Neural cell (in vitro differentiated cells): ENCODE data around the gene CASZ1. TPM values are rescaled to one million over a fixed set of nuclear protein-coding genes. Genes with fewer than 3 reads are reported as not detected.

ENCODE experiments used
- H2AFZ ChIP-seq: fragments of 200-600, 300-800 bp; sonication (generic), shearing (Covaris generic); 2 replicates; pipeline ENCODE4 v1.6.0; 2014; ENCODE audit warnings: low read depth, mild to moderate bottlenecking, antibody characterized with exemption, low read length, moderate library complexity
- H3F3A ChIP-seq: fragments of 200-600 bp; shearing (Covaris generic); 2 replicates; pipeline ENCODE4 v1.6.1; 2016; ENCODE audit warnings: mild to moderate bottlenecking, moderate library complexity, mixed read lengths, antibody characterized with exemption, low read length; ENCODE audit not compliant: insufficient read depth, poor library complexity, severe bottlenecking
- H3K27ac ChIP-seq: fragments of 200-600, 300-800 bp; sonication (generic), shearing (Covaris generic); 2 replicates; pipeline ENCODE4 v1.5.1; 2014; ENCODE audit warnings: mild to moderate bottlenecking, low read length, moderate library complexity
- H3K27me3 ChIP-seq: fragments of 300-800, 200-600 bp; sonication (generic), shearing (Covaris generic); 2 replicates; pipeline ENCODE4 v1.6.0; 2014; ENCODE audit warnings: mild to moderate bottlenecking, low read depth, low read length, moderate library complexity; ENCODE audit not compliant: insufficient read depth
- H3K36me3 ChIP-seq: fragments of 300-800, 200-600 bp; sonication (generic), shearing (Covaris generic); 2 replicates; pipeline ENCODE4 v1.5.1; 2014; ENCODE audit warnings: mild to moderate bottlenecking, antibody characterized with exemption, low read length, moderate library complexity; ENCODE audit not compliant: insufficient read depth
- H3K4me2 ChIP-seq: fragments of 300-800, 200-600 bp; sonication (generic), shearing (Covaris generic); 2 replicates; pipeline ENCODE4 v1.6.0; 2014; ENCODE audit warnings: mild to moderate bottlenecking, low read length
- H3K4me3 ChIP-seq: fragments of 300-800, 200-600 bp; sonication (generic), shearing (Covaris generic); 2 replicates; pipeline ENCODE4 v1.5.1; 2014; ENCODE audit warnings: mild to moderate bottlenecking, low read length, moderate library complexity
- H3K79me2 ChIP-seq: fragments of 200-600 bp; shearing (Covaris generic); replicated peaks from 2 replicates; pipeline ENCODE4 v1.6.0; 2014; ENCODE audit warnings: mild to moderate bottlenecking, low read length, moderate library complexity; ENCODE audit not compliant: insufficient read depth
- H3K9ac ChIP-seq: fragments of 300-800, 200-600 bp; sonication (generic), shearing (Covaris generic); 2 replicates; pipeline ENCODE4 v1.6.1; 2016; ENCODE audit warnings: mild to moderate bottlenecking, low read length, mixed read lengths
- H3K9me2 ChIP-seq: fragments of 200-600 bp; shearing (Covaris generic); 2 replicates; pipeline ENCODE4 v1.6.1; 2016; ENCODE audit warnings: mild to moderate bottlenecking, low read length, mixed read lengths; ENCODE audit not compliant: insufficient read depth
- H3K9me3 ChIP-seq: fragments of 200-600, 300-800 bp; sonication (generic), shearing (Covaris generic); 2 replicates; pipeline ENCODE4 v1.6.1; 2016; ENCODE audit warnings: mild to moderate bottlenecking, mixed run types, low read length, moderate library complexity, mixed read lengths
- H4K20me1 ChIP-seq: fragments of 200-600 bp; shearing (Covaris generic); 2 replicates; pipeline ENCODE4 v1.6.1; 2016; ENCODE audit warnings: mild to moderate bottlenecking, mixed run types; ENCODE audit not compliant: insufficient read depth
- CTCF ChIP-seq: fragments of 450-650 bp; IDR thresholded peaks from 2 replicates; pipeline ENCODE4 v1.5.1; 2014; ENCODE audit warnings: antibody characterized with exemption, mild to moderate bottlenecking, moderate library complexity; ENCODE audit not compliant: poor library complexity, severe bottlenecking
- EP300 ChIP-seq: fragments of 450-650 bp; conservative IDR thresholded peaks from 2 replicates; pipeline ENCODE4 v1.6.1; 2014; ENCODE audit warnings: antibody characterized with exemption, mild to moderate bottlenecking, moderate library complexity; ENCODE audit not compliant: poor library complexity, severe bottlenecking
- EZH2 ChIP-seq: fragments of 200-600, 300-800 bp; shearing (Covaris generic), sonication (generic); IDR thresholded peaks from 2 replicates; pipeline ENCODE4 v1.6.1; 2014; ENCODE audit warnings: antibody characterized with exemption, low read length, borderline replicate concordance, mild to moderate bottlenecking; ENCODE audit not compliant: insufficient read depth, poor library complexity, severe bottlenecking
- MXI1 ChIP-seq: fragments of 450-650 bp; conservative IDR thresholded peaks from 2 replicates; pipeline ENCODE4 v1.6.1; 2014; ENCODE audit warnings: antibody characterized with exemption, mild to moderate bottlenecking; ENCODE audit not compliant: poor library complexity, severe bottlenecking
- POLR2AphosphoS5 ChIP-seq: IDR thresholded peaks from 2 replicates; pipeline ENCODE4 v1.6.1; 2012
- RAD21 ChIP-seq: fragments of 450-650 bp; conservative IDR thresholded peaks from 2 replicates; pipeline ENCODE4 v1.6.1; 2014; ENCODE audit warnings: antibody characterized with exemption, mild to moderate bottlenecking, moderate library complexity
- SMC3 ChIP-seq: fragments of 450-650 bp; conservative IDR thresholded peaks from 2 replicates; pipeline ENCODE4 v1.6.1; 2014; ENCODE audit warnings: antibody characterized with exemption, mild to moderate bottlenecking, moderate library complexity; ENCODE audit not compliant: poor library complexity
- TAF1 ChIP-seq: IDR thresholded peaks from 2 replicates; pipeline ENCODE4 v1.6.1; 2012; ENCODE audit warnings: low read depth
- polyA plus RNA-seq: library from polyadenylated mRNA; depleted of rRNA; stranded (reverse); fragments of >200 nt; gene quantifications from 2 replicates; pipeline ENCODE4 v1.2.3, GENCODE V29; 2014
- TF ChIP-seq, protein P1 (sequence below): IDR thresholded peaks from 2 replicates; pipeline ENCODE4 v1.6.1; 2012; ENCODE audit warnings: borderline replicate concordance

CASZ1 gene
- polyA plus RNA-seq, 1 donor from 2014 or later = 0.27 TPM

- Histone ChIP-seq H3K4me3 (no peak overlapping the region), H2AFZ (no peak overlapping the region), H3K9me2 (no peaks in the 10 kb centered on the region), H3K36me3 (no peaks in the 10 kb centered on the region), H4K20me1 (no peaks in the 10 kb centered on the region), H3K9me3 (no peaks in the 10 kb centered on the region), H3K27ac (no peak overlapping the region), H3K9ac (no peak overlapping the region), H3K27me3 (no peaks in the 10 kb centered on the region), H3K4me2 (no peak overlapping the region), H3K79me2 (no peaks in the 10 kb centered on the region), H3F3A (no peaks in the 10 kb centered on the region)
- TF ChIP-seq CTCF (no peak), TAF1 (no peak), SMC3 (no peak), RAD21 (no peak), POLR2AphosphoS5 (no peak), EZH2 (no peak), EP300 (no peak), MXI1 (no peak)
- TF ChIP-seq, protein P1, sequence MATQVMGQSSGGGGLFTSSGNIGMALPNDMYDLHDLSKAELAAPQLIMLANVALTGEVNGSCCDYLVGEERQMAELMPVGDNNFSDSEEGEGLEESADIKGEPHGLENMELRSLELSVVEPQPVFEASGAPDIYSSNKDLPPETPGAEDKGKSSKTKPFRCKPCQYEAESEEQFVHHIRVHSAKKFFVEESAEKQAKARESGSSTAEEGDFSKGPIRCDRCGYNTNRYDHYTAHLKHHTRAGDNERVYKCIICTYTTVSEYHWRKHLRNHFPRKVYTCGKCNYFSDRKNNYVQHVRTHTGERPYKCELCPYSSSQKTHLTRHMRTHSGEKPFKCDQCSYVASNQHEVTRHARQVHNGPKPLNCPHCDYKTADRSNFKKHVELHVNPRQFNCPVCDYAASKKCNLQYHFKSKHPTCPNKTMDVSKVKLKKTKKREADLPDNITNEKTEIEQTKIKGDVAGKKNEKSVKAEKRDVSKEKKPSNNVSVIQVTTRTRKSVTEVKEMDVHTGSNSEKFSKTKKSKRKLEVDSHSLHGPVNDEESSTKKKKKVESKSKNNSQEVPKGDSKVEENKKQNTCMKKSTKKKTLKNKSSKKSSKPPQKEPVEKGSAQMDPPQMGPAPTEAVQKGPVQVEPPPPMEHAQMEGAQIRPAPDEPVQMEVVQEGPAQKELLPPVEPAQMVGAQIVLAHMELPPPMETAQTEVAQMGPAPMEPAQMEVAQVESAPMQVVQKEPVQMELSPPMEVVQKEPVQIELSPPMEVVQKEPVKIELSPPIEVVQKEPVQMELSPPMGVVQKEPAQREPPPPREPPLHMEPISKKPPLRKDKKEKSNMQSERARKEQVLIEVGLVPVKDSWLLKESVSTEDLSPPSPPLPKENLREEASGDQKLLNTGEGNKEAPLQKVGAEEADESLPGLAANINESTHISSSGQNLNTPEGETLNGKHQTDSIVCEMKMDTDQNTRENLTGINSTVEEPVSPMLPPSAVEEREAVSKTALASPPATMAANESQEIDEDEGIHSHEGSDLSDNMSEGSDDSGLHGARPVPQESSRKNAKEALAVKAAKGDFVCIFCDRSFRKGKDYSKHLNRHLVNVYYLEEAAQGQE = no peak
Observed at GRCh38 chr1:10816743-10817369, 20.4 kb upstream of the CASZ1 start.

DNA sequence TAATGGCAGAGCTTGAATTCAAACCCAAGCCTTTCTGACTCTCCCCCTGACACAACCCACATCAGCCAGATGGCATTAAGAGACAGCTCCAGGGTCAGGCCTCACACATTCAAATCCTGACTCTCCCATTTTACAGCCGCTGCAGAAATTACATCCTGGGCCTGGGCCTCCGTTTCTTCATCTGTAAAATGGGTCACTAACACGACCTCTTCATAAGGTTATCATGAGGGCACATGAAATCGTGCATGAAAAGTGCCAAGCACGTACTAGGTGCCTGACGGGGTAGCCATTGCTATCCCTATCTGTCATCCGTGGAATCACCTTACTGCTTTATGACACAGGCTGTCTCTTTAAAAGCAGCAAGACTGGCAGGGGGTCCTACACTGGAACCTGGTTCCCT lies 19.8 kb upstream of the CASZ1 start:
- Histone ChIP-seq H3K9me2 (no peaks in the 10 kb centered on the region), H3K4me3 (no peak overlapping the region), H3K9me3 (no peaks in the 10 kb centered on the region), H3K9ac (no peak overlapping the region), H4K20me1 (no peaks in the 10 kb centered on the region), H3K27ac (no peak overlapping the region), H3K27me3 (no peaks in the 10 kb centered on the region), H3K36me3 (no peaks in the 10 kb centered on the region), H3F3A (no peaks in the 10 kb centered on the region), H2AFZ (no peak overlapping the region), H3K79me2 (no peaks in the 10 kb centered on the region), H3K4me2 (no peak overlapping the region)
- no peak for TF ChIP-seq EP300
- no peak for TF ChIP-seq SMC3
- TF ChIP-seq EZH2 = no peak
- no peak for TF ChIP-seq POLR2AphosphoS5
- TF ChIP-seq, protein P1 = no peak
